HUDEP-2 (cell line): ENCODE results near the gene ARID3A.

Experiments used
- DNase-seq, 76 experiments: peaks; one replicate each; lab custom pipeline; 2025; ENCODE audit not compliant: unreplicated experiment in 76 of 76; lab: John Stamatoyannopoulos, UW

ARID3A gene

DNA sequence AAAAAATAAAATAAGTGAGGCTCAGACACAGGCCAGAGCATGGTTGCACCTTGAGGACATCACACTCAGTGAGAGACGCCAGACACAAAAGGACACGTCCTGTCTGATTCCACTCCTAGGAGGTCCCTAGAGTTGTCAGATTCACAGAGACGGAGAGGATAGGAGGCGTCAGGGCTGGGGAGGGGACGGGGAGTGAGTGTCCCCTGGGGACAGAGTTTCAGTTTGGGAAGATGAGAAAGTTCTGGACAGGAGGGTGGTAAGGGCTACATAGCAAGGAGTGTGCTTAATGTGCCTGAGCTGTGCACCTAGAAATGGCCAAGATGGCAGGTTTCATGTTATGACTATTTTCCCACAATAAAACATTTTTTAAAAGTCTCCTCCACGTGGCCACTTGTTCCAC is 72.2 kb downstream of the ARID3A start:
- DNase-seq, result peak in 1 of 76 experiments; percentile 14

DNA sequence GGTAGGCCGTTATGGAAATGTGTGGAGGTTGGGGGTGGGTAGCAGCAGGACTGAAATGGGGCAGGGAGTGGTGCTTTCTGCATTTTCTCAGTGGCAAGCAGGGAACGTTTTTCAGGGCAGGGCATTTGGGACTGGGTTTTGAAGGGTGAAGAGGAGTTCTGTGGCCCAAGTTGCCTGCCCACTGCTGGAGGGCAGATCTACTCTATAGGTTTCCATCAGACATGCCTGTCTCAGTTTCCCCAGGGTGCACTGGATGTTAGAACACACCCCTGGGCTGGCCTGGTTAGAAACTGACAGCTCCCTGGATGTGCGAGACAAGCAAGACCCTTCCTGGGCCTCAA is 73.5 kb downstream of the ARID3A start:
- no peak for DNase-seq

GRCh38 chr19:1000095-1000494 is 74.3 kb downstream of the ARID3A start, which contains the start of gene GRIN3B:
GRIN3B (plus strand) TSS chr19:1000419; CDS start chr19:1000438, 19 bp downstream.
- peak in 57 of 76 experiments; percentile 9 to 77 (median 52) for DNase-seq

- DNase-seq, result no peak
Observed at GRCh38 chr19:1000591-1001537, 75.0 kb downstream of the ARID3A start.

GRCh38 chr19:1001538-1002166 is 75.8 kb downstream of the ARID3A start:
- peak in 42 of 76 experiments; percentile 6 to 81 (median 46) for DNase-seq

DNA sequence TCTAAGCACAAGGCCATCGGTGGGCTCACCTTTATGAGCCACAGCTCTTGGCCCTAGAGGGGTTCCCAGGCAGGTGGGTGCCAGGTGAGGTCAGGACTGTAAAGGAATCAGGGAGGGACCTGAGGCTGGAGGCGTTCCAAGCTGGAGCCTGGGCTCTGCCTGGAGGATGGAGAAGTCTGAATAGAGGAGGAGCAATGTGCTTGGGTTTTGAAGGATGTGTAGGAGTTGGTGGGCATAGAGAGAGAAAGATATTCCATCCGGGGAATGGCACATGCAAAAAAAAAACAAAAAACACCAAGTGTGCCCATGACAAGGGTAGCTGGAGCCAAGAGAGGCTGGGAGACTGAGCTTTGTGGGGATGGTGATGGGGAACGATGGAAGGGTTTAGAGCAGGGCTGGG is 76.8 kb downstream of the ARID3A start:
- DNase-seq, result no peak

GRCh38 chr19:1003283-1003682 is 77.4 kb downstream of the ARID3A start:
- no peak for DNase-seq

DNA sequence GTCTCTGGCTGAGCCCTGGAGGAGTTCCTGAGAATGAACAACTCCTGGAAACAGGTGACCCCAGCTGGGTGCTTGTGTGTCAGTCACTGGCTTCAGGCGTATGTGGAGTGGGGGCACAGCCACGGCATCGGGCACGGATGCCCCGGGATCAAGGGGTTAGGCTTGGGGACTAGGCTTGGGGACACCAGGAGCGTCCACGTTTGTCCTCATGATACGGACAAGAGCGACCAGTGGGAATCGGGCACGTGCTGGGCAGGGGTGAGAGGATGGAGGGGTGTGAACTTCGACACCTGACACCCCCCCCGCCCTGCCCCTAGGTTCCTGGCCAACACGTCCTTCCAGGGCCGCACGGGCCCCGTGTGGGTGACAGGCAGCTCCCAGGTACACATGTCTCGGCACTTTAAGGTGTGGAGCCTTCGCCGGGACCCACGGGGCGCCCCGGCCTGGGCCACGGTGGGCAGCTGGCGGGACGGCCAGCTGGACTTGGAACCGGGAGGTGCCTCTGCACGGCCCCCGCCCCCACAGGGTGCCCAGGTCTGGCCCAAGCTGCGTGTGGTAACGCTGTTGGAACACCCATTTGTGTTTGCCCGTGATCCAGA is 78.5 kb downstream of the ARID3A start:
- no peak for DNase-seq

GRCh38 chr19:1004803-1005664 is 79.2 kb downstream of the ARID3A start:
- DNase-seq, result no peak

DNA sequence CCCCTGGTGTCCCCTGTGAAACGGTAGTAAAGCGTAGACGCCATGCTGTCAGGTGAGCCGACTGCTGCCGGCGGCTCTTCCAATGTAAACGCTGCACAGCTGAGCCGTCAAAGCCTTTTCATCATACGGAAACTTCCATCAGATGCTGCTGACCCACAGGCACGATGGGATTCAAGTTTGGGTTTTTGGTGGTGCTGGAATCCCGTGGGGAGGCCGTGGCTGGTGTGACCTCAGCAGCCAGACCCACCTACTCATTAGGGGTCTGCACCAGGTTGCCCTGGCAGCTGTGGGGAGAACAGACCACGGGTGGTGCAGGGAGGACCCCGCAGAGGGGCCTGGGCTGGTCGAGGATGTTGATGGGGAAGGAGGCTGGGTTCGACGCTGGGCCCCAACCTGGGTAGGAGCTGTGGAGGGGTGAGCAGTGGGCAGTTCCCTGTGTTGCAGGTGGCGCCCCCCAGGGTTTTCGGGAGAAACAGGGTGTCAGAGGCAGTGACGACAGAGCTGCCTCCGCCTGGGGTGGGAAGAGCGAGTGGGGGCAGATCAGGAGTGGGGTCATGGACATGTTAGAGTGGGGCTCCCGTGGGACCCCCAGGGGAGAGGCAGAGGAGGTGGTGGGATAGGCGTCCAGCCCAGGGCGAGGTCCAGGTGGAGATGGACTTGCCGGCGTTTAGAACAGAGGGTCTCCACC is 81.0 kb downstream of the ARID3A start:
- no peak for DNase-seq

GRCh38 chr19:1007399-1008251 is 81.8 kb downstream of the ARID3A start:
- DNase-seq, result no peak

GRCh38 chr19:1008268-1009040 is 82.6 kb downstream of the ARID3A start:
- no peak for DNase-seq

GRCh38 chr19:1009041-1009980 is 83.5 kb downstream of the ARID3A start:
- no peak for DNase-seq

DNA sequence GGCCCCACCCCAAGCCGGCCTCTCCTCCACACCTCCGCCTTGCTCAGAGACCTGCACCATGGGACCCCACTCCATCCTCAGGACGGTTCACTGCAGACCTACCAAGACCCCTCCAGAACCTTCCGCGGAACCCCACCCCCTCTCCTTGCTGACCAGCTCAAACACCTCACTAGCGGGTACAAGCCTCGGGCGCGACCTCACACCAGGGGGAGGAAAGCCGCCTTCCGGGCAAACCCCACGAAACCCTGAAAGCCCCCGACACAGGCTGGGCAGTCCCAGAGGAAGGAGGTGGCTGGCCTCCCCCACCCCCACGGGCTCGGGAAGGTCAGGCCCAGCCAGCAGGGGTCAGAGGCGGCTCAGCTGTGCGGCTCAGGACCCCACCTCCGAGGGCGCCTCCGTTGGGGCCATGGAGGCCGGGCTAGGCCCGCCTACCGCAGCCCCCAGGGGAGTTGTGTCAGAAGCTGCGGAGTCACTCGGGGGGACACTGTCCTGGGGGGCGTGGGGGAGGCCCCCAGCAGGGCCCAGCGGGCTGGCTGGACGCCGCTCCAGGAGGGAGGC is 84.2 kb downstream of the ARID3A start:
- no peak for DNase-seq

DNA sequence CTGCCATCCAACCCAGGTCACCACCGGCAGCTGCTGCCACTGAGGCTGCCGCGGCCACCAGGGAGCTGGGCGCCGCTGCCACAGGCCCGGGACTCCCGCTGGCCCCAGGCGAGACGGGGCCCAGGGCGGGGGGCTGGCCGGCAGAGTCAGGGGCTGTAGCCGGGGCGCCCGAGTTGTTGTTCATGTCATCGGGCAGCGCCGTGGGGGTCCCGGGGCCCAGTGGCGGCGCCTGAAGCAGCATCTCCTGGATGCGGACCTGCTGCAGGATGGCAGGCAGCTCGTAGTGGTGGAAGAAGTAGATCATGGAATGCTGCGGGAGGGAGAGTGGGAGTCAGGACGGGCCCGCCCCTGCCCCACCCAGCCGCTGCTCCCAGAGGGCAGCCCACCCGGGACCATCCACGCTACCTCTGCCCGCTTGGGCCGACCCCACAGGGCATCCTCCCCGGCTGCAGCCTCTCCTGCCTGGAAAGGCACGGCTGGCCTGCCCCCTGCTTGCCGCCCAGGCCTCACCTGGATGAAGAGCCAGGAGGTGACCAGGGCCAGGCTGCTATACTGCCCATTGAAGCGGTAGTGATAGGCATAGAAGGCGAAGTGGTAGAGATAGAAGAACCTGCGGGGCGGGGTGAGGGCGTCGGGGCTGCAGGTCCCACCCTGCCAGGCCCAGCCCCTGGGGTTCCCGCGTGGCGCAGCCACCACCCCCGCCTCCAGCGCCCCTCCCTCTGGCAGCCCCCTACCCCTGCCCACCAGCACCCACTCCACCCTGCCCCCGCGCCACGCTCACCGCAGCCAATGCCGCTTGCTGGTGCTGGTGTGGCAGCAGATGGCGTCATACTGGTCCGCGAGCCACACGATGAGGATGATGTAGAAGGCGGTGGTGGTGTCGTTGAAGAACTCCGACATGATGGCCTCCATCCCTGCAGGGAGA is 85.0 kb downstream of the ARID3A start:
- no peak for DNase-seq

GRCh38 chr19:1011831-1012333 is 86.0 kb downstream of the ARID3A start:
- no peak for DNase-seq
